ENCODE data around the gene TAF1A.

Gene TAF1A

GRCh38 chr1:222529916-222530315 is 59.8 kb downstream of the TAF1A start:
- Histone ChIP-seq H3K4me2 (no peak overlapping the region), H3K4me3 (no peak overlapping the region), H3K27ac (no peak overlapping the region), H4K20me1 (no peaks in the 10 kb centered on the region), H3K27me3 (no peaks in the 10 kb centered on the region), H3K9me3 (replicated peaks in 1 of 11) (peaks cover 0 to 9% (median 0%) of the 10 kb centered on the region in 11 experiments; a peak in 1 of 22 replicates), H3K9ac (no peak overlapping the region), H3K36me3 (no peaks in the 10 kb centered on the region), H3K4me1 (no peaks in the 10 kb centered on the region)
- no peak for TF ChIP-seq Cebpa-rat (IDR thresholded peaks at IDR 0.05)

- no peaks in the 10 kb centered on the region for H4K20me1 ChIP-seq
- no peak for TF ChIP-seq Cebpa-rat (IDR thresholded peaks at IDR 0.05)
- no peak overlapping the region for H3K4me2 ChIP-seq
- H3K27me3 ChIP-seq: no peaks in the 10 kb centered on the region
- no peaks in the 10 kb centered on the region for H3K36me3 ChIP-seq
- no peaks in the 10 kb centered on the region for H3K4me1 ChIP-seq
- H3K9me3 ChIP-seq (replicated peaks in 1 of 11): peaks cover 0 to 9% (median 0%) of the 10 kb centered on the region in 11 experiments; a peak in 1 of 22 replicates
- no peak overlapping the region for H3K9ac ChIP-seq
- H3K4me3 ChIP-seq: no peak overlapping the region
- no peak overlapping the region for H3K27ac ChIP-seq
Observed at GRCh38 chr1:222529181-222529580, 60.6 kb downstream of the TAF1A start.

DNA sequence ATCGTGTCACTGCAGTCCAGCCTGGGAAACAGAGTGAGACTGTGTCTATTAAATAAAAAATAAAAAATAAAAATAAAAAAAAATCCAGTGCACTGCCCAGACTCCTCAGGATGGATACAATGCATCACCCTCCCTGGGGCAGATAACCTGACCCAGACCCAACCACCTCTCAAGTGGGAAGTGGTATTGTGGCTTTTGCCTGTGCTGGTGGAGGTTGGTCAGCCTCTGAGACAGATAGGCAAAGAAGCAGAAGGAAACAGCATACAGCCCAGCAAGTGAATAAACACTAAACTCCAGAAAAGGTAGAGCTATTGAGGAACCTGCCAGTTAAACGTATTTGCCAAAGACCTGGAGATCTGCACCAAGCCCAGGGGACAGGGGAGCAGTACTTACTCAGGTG is 63.8 kb downstream of the TAF1A start:
- no peaks in the 10 kb centered on the region for H3K36me3 ChIP-seq
- peaks cover 0 to 9% (median 0%) of the 10 kb centered on the region in 11 experiments; a peak in 1 of 22 replicates for H3K9me3 ChIP-seq (replicated peaks in 1 of 11)
- H3K9ac ChIP-seq: no peak overlapping the region
- no peak overlapping the region for H3K27ac ChIP-seq
- no peak for TF ChIP-seq Cebpa-rat (IDR thresholded peaks at IDR 0.05)
- no peaks in the 10 kb centered on the region for H4K20me1 ChIP-seq
- H3K27me3 ChIP-seq: no peaks in the 10 kb centered on the region
- no peaks in the 10 kb centered on the region; a peak in 1 of 20 replicates for H3K4me1 ChIP-seq
- H3K4me3 ChIP-seq: no peak overlapping the region
- no peak overlapping the region for H3K4me2 ChIP-seq

GRCh38 chr1:222523852-222524251 is 65.9 kb downstream of the TAF1A start:
- Histone ChIP-seq H3K36me3 (no peaks in the 10 kb centered on the region), H3K27ac (no peak overlapping the region)

DNA sequence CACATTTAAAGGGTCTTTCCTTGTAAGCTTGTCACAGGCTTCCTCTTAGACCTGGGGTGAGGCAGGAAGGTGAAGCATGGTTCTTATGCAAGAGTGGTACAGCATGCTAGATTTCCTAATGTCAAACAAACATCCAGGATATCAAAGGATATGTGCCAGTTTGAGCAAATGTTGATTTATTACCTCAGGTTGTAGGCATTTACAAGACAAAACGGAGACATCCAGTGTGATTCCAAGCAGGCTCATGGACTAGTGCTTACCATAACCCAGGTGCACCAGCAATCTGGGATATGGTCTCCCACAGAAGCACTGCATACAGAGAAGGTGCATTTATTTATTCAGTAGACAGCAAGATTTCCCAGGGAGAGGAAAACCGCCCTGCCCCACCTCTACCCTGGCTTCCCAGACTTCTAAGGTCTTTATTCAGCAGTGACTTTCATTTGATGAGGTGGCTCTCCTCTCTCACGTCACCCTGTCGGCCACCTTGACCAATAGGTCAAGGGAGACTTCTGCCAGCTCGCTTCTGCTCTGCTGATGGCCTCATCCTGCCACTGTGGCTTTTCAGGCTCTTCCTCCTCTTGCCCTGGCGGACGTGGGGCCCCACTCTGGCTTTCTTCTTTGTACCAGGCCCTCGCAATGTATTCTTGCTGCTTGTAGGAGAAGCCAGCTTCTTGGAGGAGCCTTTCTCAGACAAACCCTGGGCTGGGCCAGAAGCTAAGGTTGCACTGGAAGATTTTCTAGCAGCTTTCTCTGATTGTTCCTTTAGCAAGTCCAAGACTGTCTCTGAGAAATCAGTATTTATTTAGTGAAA is 67.4 kb downstream of the TAF1A start:
- TF ChIP-seq Cebpa-rat (IDR thresholded peaks at IDR 0.05): no peak
- Histone ChIP-seq H3K36me3 (no peaks in the 10 kb centered on the region), H3K4me1 (no peaks in the 10 kb centered on the region; a peak in 1 of 20 replicates), H3K27ac (no peak overlapping the region), H3K9me3 (replicated peaks in 1 of 11) (peaks cover 0 to 4% (median 0%) of the 10 kb centered on the region in 11 experiments; a peak in 1 of 22 replicates), H3K4me3 (no peak overlapping the region), H3K27me3 (no peaks in the 10 kb centered on the region), H3K4me2 (no peak overlapping the region), H3K9ac (no peak overlapping the region), H4K20me1 (no peaks in the 10 kb centered on the region)

More at GRCh38 chr1:222523852-222524251, 65.9 kb downstream of the TAF1A start:
- Histone ChIP-seq H3K4me1 (no peaks in the 10 kb centered on the region; a peak in 1 of 20 replicates), H3K9ac (no peak overlapping the region), H3K27me3 (no peaks in the 10 kb centered on the region), H4K20me1 (no peaks in the 10 kb centered on the region), H3K4me2 (no peak overlapping the region), H3K9me3 (replicated peaks in 1 of 11) (peaks cover 0 to 9% (median 0%) of the 10 kb centered on the region in 11 experiments; a peak in 1 of 22 replicates), H3K4me3 (no peak overlapping the region)
- TF ChIP-seq Cebpa-rat (IDR thresholded peaks at IDR 0.05): no peak

GRCh38 chr1:222521299-222522104 is 68.2 kb downstream of the TAF1A start:
- H3K4me1 ChIP-seq: no peaks in the 10 kb centered on the region; a peak in 1 of 20 replicates
- H3K9ac ChIP-seq: no peak overlapping the region
- H3K27me3 ChIP-seq: no peaks in the 10 kb centered on the region
- no peaks in the 10 kb centered on the region for H3K36me3 ChIP-seq
- no peak overlapping the region for H3K27ac ChIP-seq
- H3K4me3 ChIP-seq: no peak overlapping the region
- no peaks in the 10 kb centered on the region for H4K20me1 ChIP-seq
- no peak for TF ChIP-seq Cebpa-rat (IDR thresholded peaks at IDR 0.05)
- H3K9me3 ChIP-seq (replicated peaks in 1 of 11): no peaks in the 10 kb centered on the region
- no peak overlapping the region for H3K4me2 ChIP-seq

All from BLaER1 treated with 17β-estradiol and CSF1 and Interleukin-3, amounts not matched to agents 10 nM and 100 nM (cell line).